IMR-90 (cell line): ENCODE measurements around the gene USP35.

Source experiments
- CEBPB ChIP-seq: IDR thresholded peaks from 2 replicates; pipeline ENCODE4 v1.6.1; 2012; ENCODE audit warnings: low read depth, low read length, improper control_type of control experiment
- ELK1 ChIP-seq: fragments of 150-350 bp; IDR thresholded peaks from 2 replicates; pipeline ENCODE4 v1.6.1; 2016; ENCODE audit warnings: low read depth, mild to moderate bottlenecking, low read length, moderate library complexity, borderline replicate concordance
- FOS ChIP-seq: fragments of 150-350 bp; IDR thresholded peaks from 2 replicates; pipeline ENCODE4 v1.6.1; 2016; ENCODE audit warnings: low read depth, low read length
- MAFK ChIP-seq: IDR thresholded peaks from 2 replicates; pipeline ENCODE4 v1.6.1; 2012; ENCODE audit warnings: low read depth, low read length, improper control_type of control experiment
- MXI1 ChIP-seq: IDR thresholded peaks from 2 replicates; pipeline ENCODE4 v1.6.1; 2012; ENCODE audit warnings: low read depth, mild to moderate bottlenecking, low read length, moderate library complexity, borderline replicate concordance
- POLR2A ChIP-seq: IDR thresholded peaks from 2 replicates; pipeline ENCODE4 v1.6.1; 2012; ENCODE audit warnings: mild to moderate bottlenecking, low read depth, low read length
- RAD21 ChIP-seq: IDR thresholded peaks from 2 replicates; pipeline ENCODE4 v1.6.1; 2012; ENCODE audit warnings: low read length, improper control_type of control experiment
- RCOR1 ChIP-seq: IDR thresholded peaks from 2 replicates; pipeline ENCODE4 v1.6.1; 2012; ENCODE audit warnings: mild to moderate bottlenecking, low read length, improper control_type of control experiment; ENCODE audit not compliant: insufficient replicate concordance
- SMC3 ChIP-seq: fragments of 150-350 bp; IDR thresholded peaks from 2 replicates; pipeline ENCODE4 v1.6.1; 2016; ENCODE audit warnings: low read depth, mild to moderate bottlenecking, antibody characterized with exemption, low read length, moderate library complexity
- USF2 ChIP-seq: fragments of 150-350 bp; IDR thresholded peaks from 2 replicates; pipeline ENCODE4 v1.6.1; 2017; ENCODE audit warnings: mild to moderate bottlenecking, antibody characterized with exemption, low read length, low read depth
- TF ChIP-seq, protein P1 (sequence below): conservative IDR thresholded peaks from 2 replicates; pipeline ENCODE4 v1.5.1; 2012; ENCODE audit warnings: mild to moderate bottlenecking, low read depth, low read length, improper control_type of control experiment

- TF ChIP-seq FOS, result no peak
- TF ChIP-seq MXI1, result no peak
- no peak for TF ChIP-seq RAD21
- TF ChIP-seq, protein P1, sequence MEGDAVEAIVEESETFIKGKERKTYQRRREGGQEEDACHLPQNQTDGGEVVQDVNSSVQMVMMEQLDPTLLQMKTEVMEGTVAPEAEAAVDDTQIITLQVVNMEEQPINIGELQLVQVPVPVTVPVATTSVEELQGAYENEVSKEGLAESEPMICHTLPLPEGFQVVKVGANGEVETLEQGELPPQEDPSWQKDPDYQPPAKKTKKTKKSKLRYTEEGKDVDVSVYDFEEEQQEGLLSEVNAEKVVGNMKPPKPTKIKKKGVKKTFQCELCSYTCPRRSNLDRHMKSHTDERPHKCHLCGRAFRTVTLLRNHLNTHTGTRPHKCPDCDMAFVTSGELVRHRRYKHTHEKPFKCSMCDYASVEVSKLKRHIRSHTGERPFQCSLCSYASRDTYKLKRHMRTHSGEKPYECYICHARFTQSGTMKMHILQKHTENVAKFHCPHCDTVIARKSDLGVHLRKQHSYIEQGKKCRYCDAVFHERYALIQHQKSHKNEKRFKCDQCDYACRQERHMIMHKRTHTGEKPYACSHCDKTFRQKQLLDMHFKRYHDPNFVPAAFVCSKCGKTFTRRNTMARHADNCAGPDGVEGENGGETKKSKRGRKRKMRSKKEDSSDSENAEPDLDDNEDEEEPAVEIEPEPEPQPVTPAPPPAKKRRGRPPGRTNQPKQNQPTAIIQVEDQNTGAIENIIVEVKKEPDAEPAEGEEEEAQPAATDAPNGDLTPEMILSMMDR, result no peak
- TF ChIP-seq ELK1, result no peak
- no peak for TF ChIP-seq POLR2A
- TF ChIP-seq MAFK, result no peak
- TF ChIP-seq USF2, result 0 out of 2 replicates have a peak, but pooled peaks have one; percentile 6
- no peak for TF ChIP-seq RCOR1
- no peak for TF ChIP-seq SMC3
- peak; percentile 74 for TF ChIP-seq CEBPB
These were observed 43.3 kb downstream of the USP35 start for GRCh38 chr11:78231962-78232501.
